HG03196 (cell line): ENCODE measurements around the gene RBPMS2.

Source experiments
- ATAC-seq: cut with Tn5 transposase; IDR thresholded peaks from one replicate; pipeline ENCODE4 v1.9.1; 2021; ENCODE audit not compliant: unreplicated experiment

RBPMS2 gene

GRCh38 chr15:64731012-64731804 lies 44.2 kb downstream of the RBPMS2 start:
- no peak for ATAC-seq

DNA sequence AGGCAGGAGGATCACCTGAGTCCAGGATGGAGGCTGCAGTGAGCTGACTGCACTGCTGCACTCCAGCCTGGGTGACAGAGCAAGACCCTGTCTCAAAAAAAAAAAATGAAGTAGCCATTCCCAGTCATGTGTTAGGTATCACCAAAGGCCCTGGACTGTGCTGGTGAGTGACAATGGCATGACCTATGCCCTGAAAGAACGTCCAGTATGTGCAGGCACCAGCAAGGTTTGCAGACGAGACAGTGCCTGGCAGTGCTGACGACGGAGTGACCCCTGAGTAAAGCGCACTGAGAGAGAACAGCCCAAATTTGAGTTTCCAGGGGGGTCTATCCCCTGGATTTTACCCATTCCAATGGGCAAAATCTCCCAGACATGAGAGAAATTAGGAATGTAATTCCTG lies 45.2 kb downstream of the RBPMS2 start:
- no peak for ATAC-seq

GRCh38 chr15:64720188-64720587 lies 55.2 kb downstream of the RBPMS2 start:
- no peak for ATAC-seq

GRCh38 chr15:64717735-64718495 lies 57.5 kb downstream of the RBPMS2 start:
- no peak for ATAC-seq

DNA sequence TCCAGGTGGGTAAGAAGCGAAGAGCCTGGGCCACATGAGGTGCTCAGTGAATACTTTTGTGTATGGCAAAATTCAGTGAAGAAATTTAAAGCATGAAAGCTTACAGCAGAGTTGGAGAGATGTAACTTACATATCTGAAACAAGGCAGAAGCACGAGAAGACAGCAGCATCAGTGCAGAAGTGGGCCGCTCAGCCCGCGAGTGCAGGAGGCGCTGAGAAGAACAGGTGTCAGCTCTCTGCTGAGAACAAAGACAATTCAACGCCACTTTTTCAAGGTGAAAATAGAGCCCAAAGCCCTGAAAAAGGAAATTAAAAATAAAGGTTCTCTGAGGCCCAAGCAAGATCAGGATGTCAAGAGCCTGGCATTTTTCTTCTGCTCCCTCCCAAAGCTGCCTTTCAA lies 58.3 kb downstream of the RBPMS2 start:
- ATAC-seq, result no peak

- no peak for ATAC-seq
These were observed 58.9 kb downstream of the RBPMS2 start for GRCh38 chr15:64716452-64716851.

DNA sequence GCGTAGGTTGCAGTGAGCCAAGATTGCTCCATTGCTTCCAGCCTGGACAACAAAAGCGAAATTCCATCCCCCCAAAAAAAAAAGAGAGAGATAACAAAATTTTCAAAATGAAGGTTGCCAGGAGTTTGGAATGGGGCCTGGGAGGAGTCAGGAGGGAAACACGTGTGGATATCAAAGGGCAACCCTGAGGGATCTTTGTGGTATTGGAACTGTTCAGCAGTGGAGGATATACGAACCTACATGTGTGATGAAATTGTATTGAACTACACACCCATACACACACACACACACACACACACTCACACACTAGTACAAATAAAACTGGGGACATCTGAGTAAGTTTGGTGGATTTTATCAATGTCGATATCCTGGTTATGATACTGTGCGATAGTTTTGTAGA lies 61.8 kb downstream of the RBPMS2 start:
- no peak for ATAC-seq

DNA sequence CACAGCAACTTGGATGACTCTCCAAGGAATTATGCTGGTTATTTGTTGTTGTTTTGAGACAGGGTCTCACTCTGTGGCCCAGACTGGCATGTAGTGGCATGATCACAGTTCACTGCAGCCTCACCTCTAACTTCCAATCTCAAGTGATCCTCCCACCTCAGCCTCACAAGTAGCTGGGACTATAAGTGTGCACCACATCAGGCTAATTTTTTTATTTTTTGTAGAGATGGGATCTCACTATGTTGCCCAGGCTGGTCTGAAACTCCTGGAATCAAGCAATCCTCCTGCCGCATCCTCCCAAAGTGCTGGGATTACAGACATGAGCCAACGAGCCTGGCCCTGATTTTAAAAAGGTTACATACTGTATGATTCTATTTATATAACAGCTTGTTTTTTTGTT lies 63.0 kb downstream of the RBPMS2 start:
- ATAC-seq, result no peak

DNA sequence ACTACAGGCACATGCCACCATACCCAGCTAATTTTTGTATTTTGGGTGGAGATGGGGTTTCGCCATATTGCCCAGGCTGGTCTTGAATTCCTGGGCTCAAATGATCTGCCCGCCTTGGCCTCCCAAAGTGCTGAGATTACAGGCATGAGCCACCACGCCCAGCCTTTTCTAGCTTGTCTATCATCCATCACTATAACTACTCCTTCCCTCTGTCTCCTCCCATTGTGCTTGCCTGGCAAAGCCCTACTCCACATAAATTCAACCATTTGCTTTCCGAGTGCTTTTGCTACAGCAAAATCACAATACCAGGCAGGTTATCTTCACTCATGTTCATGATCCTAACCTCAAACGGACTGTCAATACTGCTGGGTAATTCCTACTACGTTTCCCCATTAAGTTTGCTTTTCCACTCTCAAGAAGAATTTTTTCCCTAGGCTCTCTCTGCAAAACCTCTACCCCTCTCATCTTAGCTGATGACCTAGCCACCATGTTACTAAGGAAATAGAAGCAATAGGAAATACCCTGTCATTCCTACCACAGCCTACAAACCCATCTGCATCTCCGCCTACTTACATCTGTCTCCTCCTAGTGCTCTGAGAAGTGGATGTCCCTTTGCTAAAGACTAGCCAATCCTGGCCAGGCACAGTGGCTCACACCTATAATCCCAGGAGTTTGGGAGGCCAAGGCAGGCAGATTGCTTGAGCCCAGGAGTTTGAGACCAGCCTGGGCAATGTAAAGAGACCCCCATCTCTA lies 64.5 kb downstream of the RBPMS2 start:
- ATAC-seq, result no peak

DNA sequence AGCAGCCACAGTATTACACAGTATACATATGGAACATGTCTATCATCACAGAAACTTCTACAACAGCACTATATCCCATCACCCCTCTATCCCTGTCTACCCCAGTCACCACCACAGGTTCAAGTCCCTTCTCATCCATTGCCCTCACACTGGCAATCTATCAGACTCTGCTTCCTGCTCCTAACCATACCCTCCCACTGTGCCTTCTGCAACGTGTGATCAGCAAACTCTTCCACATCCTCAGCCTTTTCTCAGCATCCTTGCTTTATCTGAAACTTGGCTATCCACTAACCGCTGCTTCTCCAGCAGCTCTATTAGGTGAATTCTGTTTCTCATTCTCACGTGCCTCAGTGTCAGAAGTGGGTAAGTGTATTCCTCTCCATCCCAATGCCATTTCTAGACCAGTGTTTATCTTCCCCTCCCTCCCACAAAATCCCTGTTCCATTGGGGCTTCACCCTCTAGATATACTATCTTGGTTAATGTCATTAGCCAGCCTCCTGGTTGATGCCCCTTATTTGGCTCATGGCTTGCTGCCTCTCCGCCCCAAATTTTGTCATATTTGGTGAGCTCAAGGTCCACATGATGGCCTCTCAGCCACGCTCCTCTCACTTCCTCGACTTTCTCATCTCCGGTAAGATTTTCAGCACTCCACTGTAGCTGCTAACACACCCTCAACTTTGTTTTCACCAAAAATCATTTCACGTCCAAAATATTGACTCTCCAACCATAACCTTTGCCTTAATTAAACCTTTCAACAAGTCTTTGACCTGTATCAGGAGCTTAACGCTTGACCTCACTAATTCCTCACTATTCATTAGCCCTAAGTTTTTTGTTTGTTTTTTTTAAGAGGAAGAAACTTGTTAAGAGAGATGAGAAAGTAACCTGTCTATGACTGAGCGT lies 69.1 kb downstream of the RBPMS2 start:
- no peak for ATAC-seq

- no peak for ATAC-seq
These were observed 70.4 kb downstream of the RBPMS2 start for GRCh38 chr15:64705006-64705405.

- ATAC-seq, result no peak
These were observed 71.8 kb downstream of the RBPMS2 start for GRCh38 chr15:64703632-64703959.

DNA sequence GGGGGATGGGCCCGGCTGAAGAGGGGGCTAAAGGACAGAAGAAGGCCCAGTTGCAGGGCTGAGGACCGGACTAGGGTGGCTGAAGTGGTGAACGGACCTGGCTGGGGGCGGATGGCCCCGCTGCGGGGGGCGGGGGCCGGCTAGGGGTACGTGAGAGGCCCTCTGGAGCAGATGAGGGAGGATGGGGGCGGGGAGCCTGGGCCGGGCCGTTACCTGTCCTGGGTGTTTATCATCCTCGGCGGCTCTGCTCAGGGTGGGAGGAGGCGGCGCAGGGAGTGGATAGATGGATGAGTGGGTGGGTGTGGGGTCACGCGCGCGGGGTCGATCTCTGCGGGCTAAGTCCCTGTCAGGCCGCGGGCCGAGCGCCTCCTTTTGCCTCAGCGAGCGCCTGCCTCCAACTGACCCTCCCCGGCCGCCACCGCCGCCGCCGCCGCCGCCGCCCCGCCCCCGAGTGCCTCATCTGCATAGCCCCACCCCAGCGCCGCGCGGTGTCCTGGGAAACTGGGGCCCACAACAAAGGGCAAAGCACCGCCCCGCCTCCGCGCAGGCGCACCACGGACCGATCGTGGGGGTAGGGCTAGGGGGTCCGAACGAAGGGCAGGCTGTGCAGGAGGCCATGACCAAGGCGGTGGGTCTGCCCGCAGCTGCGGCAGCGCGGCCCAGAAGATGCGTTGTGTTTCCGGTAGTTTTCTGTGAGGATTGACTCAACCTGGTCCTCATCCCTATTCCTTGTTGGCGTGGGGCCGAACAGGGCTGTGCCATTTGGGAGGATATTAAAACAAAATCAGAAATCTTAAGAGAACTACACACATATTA lies 72.4 kb downstream of the RBPMS2 start:
- peak; percentile 77 for ATAC-seq

DNA sequence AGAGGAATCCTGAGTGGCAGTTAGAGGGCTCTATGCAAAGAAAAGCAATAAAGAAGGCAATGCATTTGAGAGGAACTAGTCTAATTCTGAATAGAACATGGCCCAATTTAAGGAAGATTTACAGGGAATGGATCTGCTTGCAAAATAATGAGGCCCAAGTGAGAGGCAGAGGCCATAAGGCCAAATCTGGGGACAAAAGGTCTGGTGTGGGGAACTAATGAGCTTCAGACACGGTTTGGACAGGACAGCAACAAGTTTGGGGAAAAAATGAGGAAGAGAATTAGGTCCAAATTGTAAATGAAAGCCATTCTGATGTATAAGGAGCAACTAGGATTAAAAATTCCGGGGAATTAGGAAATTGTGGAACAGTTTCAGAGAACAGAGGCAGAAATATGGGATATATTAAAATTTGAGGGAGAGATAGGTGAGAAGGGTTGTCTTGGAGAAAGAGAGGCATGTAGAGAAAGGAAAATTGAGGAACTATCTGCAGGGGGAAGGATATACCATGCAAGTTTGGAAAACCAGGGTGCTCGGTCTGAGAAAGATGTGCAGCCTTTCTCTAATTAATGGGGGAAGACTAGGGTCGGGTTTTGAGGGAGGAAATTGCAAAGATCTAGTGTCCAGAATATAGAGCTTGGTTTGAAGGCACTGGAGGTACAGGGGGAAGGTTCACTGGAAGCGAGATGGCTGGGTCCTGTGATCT lies 73.8 kb downstream of the RBPMS2 start:
- ATAC-seq, result no peak

GRCh38 chr15:64701051-64701450 lies 74.3 kb downstream of the RBPMS2 start:
- no peak for ATAC-seq

DNA sequence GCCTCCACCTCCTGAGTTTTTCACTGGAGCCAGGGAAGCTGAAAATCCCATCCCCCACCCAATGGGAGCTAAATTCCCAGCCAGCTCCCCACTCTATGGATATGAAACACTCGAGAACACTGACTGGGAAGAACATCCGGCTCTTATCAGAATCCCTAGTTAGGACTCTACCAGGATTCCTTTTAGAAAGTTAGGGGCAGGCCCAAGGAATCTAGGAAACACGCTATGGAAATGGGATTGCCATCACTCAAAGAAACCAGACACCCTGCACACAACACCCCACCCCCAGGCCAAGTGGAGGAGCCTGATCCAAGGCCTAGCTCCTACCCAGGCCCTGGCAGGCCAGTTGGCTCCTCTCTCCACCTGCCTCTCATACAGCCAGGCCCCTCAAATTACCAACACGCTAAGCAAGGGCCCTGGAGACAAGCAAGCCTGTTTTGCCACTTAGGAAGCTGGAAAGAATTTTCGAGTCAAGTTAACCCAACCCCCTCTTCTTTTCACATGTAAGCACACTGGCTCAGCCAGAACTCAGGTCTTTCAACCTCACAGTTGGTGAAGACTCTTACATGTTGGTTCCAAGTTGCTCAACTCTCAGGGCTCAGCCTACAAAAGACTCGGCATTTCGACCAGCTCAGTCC lies 75.5 kb downstream of the RBPMS2 start:
- no peak for ATAC-seq

- no peak for ATAC-seq
These were observed 76.6 kb downstream of the RBPMS2 start for GRCh38 chr15:64698823-64699222.

DNA sequence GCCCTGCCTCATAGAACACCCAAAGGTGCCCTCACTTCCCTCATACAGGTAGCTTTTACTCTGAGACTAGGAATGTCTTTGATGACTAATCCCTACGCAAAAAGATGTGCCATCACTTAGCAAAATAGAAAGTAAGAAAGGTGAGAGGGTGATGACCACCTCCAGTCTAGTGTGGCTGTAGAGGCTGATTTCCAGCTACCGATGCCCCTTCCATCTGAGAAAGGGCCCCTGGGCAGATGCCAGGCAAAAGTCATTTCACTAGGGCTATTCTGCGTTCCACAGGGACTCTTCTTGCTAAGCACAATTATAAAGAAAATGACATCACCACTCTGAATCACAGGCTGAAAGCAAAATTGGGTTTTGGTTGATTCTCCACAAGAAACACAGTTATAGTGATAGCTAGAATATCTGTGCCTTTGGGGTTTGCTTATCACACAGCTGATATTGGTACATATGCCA lies 77.4 kb downstream of the RBPMS2 start:
- no peak for ATAC-seq

- no peak for ATAC-seq
These were observed 78.9 kb downstream of the RBPMS2 start for GRCh38 chr15:64696481-64696880.
